IPS-18c (cell line): ENCODE data around the gene CDNF.
"Not testable (repeated sequence)": the region's sequence is repeated elsewhere in the genome, so short reads cannot be mapped to it uniquely, and the experiment has no call there.

Source experiments
- H3K4me3 ChIP-seq: 2 replicates; pipeline ENCODE4 v1.7.0; 2013; ENCODE audit warnings: low read depth, mild to moderate bottlenecking, low read length, moderate library complexity; ENCODE audit not compliant: insufficient read depth
- H3K9me3 ChIP-seq: one replicate; pipeline ENCODE4 v1.6.1; 2013; ENCODE audit warnings: mild to moderate bottlenecking, low read length, moderate library complexity; ENCODE audit not compliant: control insufficient read depth, insufficient read depth

The CDNF gene

DNA sequence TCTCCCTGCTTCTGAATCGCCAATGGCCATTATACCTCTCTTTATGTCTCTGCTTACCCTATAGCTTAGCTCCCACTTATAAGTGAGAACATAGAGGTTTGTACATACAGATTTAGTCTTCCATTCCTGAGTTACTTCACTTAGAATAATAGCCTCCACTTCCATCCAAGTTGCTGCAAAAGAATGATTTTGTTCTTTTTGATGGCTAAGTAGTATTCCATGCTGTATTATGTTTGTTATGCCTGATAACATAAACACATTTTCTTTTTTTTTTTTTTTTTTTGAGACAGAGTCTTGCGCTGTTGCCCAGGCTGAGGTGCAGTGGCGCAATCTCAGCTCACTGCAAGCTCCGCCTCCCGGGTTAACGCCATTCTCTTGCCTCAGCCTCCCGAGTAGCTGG lies 21.1 kb downstream of the CDNF start:
- H3K4me3 ChIP-seq, H3K9me3 ChIP-seq: not testable (repeated sequence)

DNA sequence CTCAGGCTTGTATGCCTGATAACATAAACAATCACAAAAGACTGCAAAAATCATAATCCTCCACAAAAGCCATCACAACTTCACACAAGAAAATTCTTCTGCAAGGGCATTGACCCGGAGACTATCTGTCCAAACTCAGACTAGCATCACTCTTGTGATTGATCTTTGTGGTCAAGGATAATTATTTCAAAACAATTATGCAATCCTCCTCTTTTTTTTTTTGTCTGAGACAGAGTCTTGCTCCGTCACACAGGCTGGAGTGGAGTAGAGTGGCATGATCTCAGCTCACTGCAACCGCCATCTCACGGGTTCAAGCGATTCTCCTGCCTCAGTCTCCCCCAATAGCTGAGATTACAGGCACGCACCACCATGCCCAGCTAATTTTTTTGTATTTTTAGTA lies 22.2 kb downstream of the CDNF start:
- Histone ChIP-seq H3K9me3 (no peaks in the 10 kb centered on the region), H3K4me3 (no peak overlapping the region)

DNA sequence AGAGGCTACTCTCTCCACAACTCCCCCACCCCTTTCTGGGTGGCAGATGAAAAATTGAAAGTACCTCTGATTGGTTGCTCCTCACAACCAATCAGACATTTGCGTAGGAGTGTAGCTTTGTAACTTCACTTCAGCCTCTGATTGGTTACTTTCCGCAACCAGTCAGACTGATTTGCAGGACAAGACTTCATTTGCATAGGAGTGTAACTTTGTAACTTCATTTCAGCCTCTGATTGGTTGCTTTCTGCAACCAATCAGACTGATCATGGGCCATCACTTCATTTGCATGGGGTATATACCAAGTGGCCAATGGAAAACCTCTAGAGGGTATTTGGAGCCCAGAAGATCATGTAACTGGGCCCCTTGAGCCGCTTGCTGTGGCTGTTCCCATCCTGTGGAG lies 25.6 kb downstream of the CDNF start:
- no peak overlapping the region for H3K4me3 ChIP-seq
- no peaks in the 10 kb centered on the region for H3K9me3 ChIP-seq

DNA sequence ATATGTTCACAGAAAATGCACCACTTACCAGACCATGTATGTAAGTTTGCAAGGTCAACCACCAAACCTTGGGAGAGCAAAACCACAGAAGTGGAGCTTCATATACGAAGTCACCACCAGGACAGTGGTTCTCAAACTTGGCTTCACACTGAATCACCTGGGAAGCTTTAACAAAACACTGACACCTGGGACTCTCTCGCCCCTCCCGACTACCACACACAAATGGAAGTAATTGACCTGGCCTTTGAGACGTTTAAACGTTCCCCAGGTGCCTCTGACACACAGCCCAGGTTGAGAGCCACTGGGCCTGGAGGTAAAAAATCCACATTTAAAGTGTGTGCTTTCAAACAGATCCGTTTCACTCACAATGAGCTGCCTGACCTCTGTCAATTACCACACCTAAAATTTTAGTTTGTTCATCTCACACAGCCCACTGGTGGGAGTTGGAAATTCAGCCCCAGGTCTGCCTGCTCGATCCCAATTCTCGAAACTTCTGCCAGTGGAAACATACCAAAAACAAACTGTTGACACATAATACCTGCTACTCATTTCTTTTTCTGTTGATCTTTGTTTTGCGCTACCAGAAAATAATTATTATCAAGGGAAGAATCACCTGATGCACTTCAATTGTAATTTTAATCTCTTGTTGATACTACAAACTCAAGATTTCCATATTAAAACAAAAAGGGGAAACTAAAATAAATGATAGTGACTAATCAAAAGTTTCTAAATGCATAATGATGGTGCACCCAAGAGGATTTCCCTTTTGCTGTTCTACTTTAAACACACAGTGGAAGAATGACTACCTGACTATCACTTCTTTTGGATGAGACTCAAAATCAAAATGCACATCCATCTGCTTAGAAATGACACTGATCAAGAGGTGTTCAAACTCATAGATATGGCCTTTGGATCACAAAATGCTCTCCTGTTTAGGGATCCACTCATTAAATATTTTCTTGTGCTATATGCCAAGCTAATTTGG lies 26.6 kb downstream of the CDNF start:
- H3K9me3 ChIP-seq, result no peaks in the 10 kb centered on the region
- H3K4me3 ChIP-seq, result no peak overlapping the region

DNA sequence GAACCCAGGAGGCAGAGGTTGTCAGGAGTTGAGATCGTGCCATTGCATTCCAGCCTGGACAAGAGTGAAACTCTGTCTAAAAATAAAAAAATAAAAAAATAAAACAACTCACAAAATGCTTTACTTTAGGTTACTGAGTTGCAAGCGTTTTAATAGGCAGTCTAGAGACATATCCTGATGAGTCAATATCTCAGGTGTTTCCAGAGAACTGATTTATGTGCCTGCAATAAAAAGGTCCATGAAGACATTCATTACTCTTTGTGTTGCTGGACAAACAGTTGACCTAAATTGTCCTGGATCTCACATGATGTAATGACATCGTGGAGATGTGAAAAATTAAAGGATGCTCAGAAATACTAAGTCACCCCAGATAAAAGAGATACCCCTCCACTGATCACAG lies 31.5 kb downstream of the CDNF start:
- Histone ChIP-seq H3K9me3 (no peaks in the 10 kb centered on the region), H3K4me3 (no peak overlapping the region)

DNA sequence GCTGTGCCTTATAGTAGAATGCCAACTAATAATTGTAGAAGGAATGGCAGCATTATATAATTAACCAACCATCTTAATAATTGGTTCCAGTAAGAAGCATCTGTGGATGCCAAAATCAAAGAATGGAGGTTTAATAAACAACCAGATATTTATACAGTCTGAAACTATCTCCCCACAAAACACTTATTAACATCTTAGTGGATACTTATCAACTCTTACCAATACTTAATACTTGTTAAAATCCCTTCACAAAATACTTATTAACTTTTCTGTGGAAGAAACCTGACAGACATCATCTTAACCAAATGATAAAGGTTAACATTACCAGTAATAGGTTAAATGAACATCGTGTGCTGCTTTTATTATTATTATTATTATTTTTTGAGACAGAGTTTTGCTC lies 34.0 kb downstream of the CDNF start:
- no peak overlapping the region for H3K4me3 ChIP-seq
- no peaks in the 10 kb centered on the region for H3K9me3 ChIP-seq

DNA sequence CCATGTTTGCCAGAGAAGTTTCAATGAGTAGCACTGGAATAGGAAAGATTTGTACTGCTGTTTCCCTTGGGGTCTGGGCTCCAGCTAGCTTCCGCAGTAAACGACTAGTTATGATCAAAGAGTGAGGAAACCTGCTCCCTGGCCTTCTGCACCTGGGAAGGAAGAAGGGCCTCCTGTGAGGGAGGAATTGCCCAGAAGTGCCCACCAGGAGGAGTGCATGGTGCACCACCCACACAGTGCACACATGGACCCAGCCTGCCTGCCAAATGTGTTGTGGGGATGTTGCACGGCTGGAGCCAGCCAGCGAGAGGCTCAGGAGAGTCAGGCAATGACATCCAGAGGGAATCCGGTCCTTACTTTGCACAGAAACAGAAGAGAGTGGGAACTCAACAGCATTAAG lies 36.1 kb downstream of the CDNF start:
- H3K4me3 ChIP-seq, result no peak overlapping the region
- H3K9me3 ChIP-seq, result no peaks in the 10 kb centered on the region

DNA sequence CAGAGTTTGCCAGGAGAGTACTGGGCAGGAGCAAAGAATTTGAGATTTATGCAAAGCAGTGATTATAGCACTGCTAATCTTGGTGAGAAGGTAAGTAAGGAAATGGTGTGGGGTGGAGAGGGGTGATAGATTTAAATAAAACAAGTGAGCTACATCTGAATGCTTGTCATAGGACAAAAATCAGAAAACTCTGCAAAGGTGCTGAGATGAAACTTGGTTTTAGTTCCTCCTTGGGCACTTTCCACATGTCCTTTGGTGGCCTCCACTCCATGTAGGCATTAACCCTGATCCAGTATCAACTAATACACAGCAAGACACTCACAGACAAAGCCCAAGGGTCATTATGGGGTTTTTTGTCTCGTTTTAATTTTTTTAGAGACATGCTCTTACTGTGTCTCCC lies 37.4 kb downstream of the CDNF start:
- no peaks in the 10 kb centered on the region for H3K9me3 ChIP-seq
- H3K4me3 ChIP-seq, result no peak overlapping the region

DNA sequence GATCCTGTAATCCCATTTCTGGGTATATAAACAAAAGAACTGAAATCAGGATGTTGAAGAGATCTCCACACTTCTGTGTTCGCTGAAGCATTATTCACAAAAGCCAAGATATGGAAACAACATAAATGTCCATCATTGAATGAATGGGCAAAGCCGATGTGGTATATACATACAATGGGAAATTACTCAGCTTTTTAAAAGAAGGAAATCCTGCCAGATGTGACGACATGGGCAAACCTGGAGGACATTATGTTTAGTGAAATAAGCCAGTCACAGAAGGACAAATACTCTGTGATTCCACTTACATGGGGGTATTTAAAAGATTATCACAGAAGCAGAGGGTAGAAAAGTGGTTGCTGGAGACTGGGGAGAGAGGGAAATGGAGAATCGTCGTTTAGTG lies 39.2 kb downstream of the CDNF start:
- H3K4me3 ChIP-seq, result no peak overlapping the region
- no peaks in the 10 kb centered on the region for H3K9me3 ChIP-seq

DNA sequence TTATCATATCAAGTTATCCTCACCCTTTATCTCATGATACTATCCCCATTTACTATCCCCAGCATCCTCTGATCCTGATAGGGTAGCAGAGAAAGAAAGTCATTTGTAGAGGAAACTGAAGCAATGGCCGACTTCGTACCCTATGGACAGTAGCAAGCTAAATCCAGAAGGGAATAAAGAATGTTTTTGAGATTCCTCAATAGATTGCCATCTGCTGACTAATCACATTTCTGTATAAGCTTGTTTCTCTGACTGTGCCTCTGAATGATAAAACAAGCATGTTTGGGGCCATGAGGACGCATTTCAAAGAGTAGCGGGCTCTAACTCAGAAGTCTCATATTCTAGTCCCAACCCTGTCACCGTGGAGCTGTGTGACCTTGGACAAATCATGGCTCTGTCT lies 49.9 kb downstream of the CDNF start:
- no peak overlapping the region for H3K4me3 ChIP-seq

DNA sequence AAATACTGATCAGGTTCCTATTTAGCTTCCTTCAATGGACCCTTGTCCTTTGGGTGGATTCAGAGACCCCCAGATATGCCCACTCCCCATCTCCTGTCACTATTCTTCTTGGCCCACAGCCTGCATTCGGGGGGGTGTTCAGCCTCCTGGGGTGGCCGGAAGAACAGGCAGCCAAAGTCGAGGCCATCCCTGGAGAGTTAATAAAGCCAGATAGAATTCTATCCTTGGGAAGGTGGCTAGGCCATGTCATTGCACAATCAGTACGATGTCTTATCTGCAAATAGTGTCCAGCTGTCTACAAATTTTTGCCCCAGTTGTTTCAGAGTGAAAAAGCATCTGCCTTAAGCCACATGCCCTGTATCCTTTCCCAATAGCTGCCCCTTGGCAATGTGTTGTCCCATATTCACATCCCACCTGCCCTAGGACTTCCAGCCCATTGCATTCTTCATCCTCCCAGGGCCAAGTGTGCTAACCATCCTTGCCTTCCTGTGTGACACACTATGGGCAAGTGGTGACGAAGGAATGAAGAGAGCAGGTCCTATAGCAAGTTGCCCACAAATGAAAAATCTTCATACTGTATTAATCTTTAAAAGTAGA lies 53.3 kb downstream of the CDNF start:
- Histone ChIP-seq H3K9me3 (peaks cover 2% of the 10 kb centered on the region), H3K4me3 (no peak overlapping the region)

More for the DNA sequence above, 49.9 kb downstream of the CDNF start:
- peaks cover 2% of the 10 kb centered on the region for H3K9me3 ChIP-seq

DNA sequence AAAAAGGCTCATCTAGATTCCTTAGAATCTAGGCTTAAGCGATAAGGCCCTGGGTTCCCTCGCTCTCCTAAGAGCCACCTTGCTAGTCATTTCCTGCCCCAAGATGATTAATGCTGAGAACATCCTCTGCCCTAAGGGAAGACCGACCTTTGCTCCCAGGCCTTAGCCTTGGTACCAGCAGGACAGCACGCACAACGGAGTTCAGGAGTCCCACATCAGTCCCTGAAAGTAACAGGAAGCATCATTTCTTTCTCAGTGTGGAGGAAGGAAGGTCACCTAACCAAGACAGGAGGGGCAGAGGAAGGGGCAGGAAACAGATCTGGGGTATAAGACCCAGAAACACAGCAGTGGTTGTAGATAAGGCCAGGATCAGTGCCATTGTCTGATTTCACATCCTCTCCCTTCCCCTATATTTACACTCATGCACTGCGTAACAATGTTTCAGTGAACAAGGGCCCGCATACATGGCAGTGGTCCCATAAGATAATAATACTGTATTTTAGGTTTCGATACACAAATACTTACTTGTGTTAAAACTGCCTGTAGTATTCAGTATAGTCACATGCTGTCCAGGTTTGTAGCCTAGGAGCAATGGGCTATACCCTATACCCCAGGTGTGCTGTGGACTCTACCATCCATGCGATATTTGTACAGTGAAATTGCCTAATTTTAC lies 55.0 kb downstream of the CDNF start:
- Histone ChIP-seq H3K9me3 (peaks cover 2% of the 10 kb centered on the region), H3K4me3 (no peak overlapping the region)

DNA sequence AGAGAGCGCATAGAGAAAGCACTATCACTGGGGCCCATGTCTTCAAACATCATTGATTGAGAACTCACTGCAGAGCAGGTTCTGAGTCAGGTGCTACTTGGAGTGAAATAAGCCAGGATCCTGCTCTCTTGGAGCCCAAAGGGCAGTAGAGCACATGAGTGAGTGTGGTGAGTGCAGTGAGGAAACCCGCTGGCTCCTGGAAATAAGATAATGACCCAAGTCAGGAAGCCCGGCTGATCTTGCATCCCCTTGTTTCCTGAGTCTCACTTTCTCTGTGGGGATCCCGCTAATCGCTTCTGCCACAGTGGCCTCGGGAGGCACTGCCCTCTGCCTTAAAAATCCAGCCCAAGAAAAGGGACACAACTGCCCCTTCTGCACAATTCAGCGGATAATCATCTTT lies 56.1 kb downstream of the CDNF start:
- H3K9me3 ChIP-seq, result peaks cover 2% of the 10 kb centered on the region
- H3K4me3 ChIP-seq, result no peak overlapping the region

DNA sequence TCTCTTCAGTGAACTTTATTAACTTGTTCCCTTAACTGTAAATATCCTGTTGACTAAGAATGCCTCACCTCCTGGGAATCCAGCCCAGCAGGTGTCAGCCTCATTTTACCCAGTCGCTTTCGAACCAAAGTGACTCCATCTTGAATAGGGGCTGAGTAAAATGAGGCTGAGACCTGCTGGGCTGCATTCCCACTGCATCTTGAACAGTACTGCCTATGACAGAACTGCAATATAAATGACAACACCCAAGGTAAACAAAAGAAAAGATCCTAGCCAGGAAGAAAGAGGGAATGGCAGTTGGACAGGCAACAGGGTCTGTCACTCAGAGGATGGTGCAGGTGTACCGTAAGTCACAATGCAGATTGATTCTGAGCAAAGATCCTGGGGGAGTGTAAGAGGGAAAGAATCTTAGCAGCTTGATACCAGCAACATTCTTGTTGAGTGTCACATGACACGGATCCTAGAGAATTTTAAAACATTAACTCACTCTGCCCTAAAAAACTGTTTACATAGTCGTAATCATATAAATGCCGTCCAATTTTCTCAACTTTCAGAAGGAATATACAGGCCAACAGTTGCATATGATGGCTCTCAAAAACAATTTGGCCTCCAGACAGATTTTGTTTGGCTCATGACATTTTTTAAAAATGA lies 58.7 kb downstream of the CDNF start:
- Histone ChIP-seq H3K4me3 (no peak overlapping the region), H3K9me3 (no peaks in the 10 kb centered on the region)

DNA sequence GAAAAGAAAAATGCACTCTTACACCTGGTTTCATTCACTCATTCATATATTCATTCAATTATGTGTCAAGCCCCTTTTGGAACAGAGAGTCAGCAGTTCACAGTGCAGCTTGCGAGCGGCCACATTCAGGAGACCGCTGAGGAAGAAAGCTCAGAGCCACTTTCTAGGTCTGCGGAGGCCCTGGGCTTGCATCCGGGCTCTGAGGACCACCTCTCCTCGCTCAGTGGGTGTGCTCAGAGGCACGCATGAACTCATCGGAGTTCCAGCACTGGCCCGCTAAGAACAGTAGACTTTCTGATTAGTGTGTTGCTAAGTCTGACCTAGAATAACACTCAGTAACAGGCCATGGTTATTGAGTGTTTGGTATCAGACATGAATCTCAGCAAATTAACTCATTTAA lies 61.3 kb downstream of the CDNF start:
- H3K4me3 ChIP-seq, result no peak overlapping the region
- no peaks in the 10 kb centered on the region for H3K9me3 ChIP-seq

DNA sequence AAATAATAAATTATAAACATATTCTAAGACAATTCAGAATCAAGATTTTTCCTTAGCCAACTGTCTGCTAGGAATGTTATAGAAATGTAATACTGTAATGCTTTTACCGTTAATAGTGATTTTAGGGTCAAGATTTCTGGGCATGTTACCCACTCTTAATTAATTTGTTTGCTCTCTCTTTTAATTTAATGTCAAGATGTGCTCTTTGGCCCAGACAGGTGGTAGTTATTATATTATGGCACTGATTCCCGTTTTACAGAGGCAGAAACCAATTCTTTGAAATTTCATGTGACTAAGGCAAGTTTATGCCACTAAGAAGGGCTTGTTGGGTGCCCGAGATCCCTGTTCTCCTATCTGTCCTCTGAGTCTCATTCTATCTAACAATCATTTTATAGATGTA lies 62.2 kb downstream of the CDNF start:
- Histone ChIP-seq H3K9me3 (no peaks in the 10 kb centered on the region), H3K4me3 (no peak overlapping the region)

DNA sequence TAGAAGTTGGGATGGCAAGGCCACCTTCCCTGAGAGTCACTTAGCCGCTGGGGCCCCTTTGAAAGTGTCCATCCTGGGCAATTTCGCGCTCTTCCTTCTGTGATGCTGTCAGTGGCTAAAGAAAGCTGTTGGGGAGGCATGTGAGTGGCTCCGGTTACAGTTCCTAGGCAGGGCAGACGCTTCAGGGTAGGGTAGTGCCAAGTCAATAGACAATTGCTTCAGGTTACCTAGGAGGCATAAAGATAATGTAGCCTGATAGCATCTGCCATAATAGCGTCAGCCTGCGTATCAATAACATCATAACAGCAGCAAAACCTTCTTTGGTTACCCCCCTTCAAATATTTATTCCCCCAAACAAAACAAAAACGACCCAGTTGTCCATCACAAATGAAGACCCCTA lies 63.0 kb downstream of the CDNF start, which contains the start of gene FAM107B:
Gene FAM107B (minus strand): TSS at position 101 of the 400 bp plus-strand sequence. CDS start 234 bp downstream, outside the sequence.
- Histone ChIP-seq H3K4me3 (no peak within 1 kb of the TSS), H3K9me3 (no peaks in the 10 kb centered on the region)
